Activated T-cell treated with anti-CD3 and anti-CD28 coated beads for 1 hour (primary cell): ENCODE measurements around the gene PRR36.
"Not testable (repeated sequence)": the region's sequence is repeated elsewhere in the genome, so short reads cannot be mapped to it uniquely, and the experiment has no call there.

Source experiments
- DNase-seq: peaks from one replicate; pipeline ENCODE4 v3.0.0-alpha.2; 2020; ENCODE audit warnings: low read depth

The PRR36 gene

GRCh38 chr19:7874076-7874896 lies at the start of gene PRR36:
Gene PRR36 (minus strand): TSS chr19:7874390. CDS start chr19:7873689, 701 bp downstream.
- DNase-seq, result no peak

- no peak for DNase-seq
Measured at GRCh38 chr19:7923295-7924191, 49.4 kb upstream of the PRR36 start.

GRCh38 chr19:7922836-7923195 lies 48.6 kb upstream of the PRR36 start:
- no peak for DNase-seq

- no peak for DNase-seq
Measured at GRCh38 chr19:7921967-7922835, 48.0 kb upstream of the PRR36 start.

GRCh38 chr19:7921302-7921966 lies 47.2 kb upstream of the PRR36 start:
- DNase-seq, result no peak

- peak; percentile 100 for DNase-seq
Measured at GRCh38 chr19:7920519-7921301, 46.5 kb upstream of the PRR36 start.

- DNase-seq, result peak; percentile 95
Measured at GRCh38 chr19:7919610-7920518, 45.7 kb upstream of the PRR36 start, which contains the start of gene SNAPC2. Gene SNAPC2 (plus strand): TSS chr19:7920338. CDS start chr19:7920367, 29 bp downstream.

GRCh38 chr19:7918615-7919421 lies 44.6 kb upstream of the PRR36 start:
- no peak for DNase-seq

GRCh38 chr19:7918062-7918614 lies 43.9 kb upstream of the PRR36 start:
- DNase-seq, result not testable (repeated sequence)

- DNase-seq, result peak; percentile 47
Measured at GRCh38 chr19:7917267-7918061, 43.3 kb upstream of the PRR36 start.

- DNase-seq, result no peak
Measured at GRCh38 chr19:7916955-7917266, 42.7 kb upstream of the PRR36 start.

- DNase-seq, result no peak
Measured at GRCh38 chr19:7916103-7916954, 42.1 kb upstream of the PRR36 start.

GRCh38 chr19:7915250-7916102 lies 41.3 kb upstream of the PRR36 start:
- no peak for DNase-seq

GRCh38 chr19:7914598-7915045 lies 40.4 kb upstream of the PRR36 start, which contains the start of gene TGFBR3L:
Gene TGFBR3L (plus strand): TSS chr19:7914830.
- DNase-seq, result no peak

- DNase-seq, result no peak
Measured at GRCh38 chr19:7914099-7914498, 39.9 kb upstream of the PRR36 start.

- no peak for DNase-seq
Measured at GRCh38 chr19:7913652-7914051, 39.5 kb upstream of the PRR36 start.
